Keratinocyte (primary cell): Measurements from ENCODE around the gene CDH22. TPM values are rescaled to one million over a fixed set of nuclear protein-coding genes. Genes with fewer than 3 reads are reported as not detected.

Experiments
- DNase-seq: peaks from one replicate; pipeline ENCODE4 v3.0.0-alpha.2; 2011; ENCODE audit warnings: low read depth, missing footprints, low spot score
- FAIRE-seq: peaks from 2 replicates; lab custom pipeline; 2011; peaks lifted over from hg19 to GRCh38; lab: Jason Lieb, UNC
- H2AFZ ChIP-seq: 2 replicates; pipeline ENCODE4 v1.6.0; 2012; ENCODE audit warnings: low read length, control low read depth, inconsistent platforms; ENCODE audit not compliant: control insufficient read depth
- H3K27ac ChIP-seq: 2 replicates; pipeline ENCODE4 v1.5.1; 2011; ENCODE audit warnings: low read length; ENCODE audit not compliant: control insufficient read depth, insufficient read depth
- H3K27me3 ChIP-seq: 3 replicates; pipeline ENCODE4 v1.6.0; 2011; ENCODE audit warnings: low read length; ENCODE audit not compliant: control insufficient read depth, insufficient read depth; ENCODE audit errors: extremely low read depth
- H3K36me3 ChIP-seq, 2 experiments: 2 replicates in 1 of 2; 3 replicates in 1 of 2; pipeline ENCODE4 v1.5.1; 2011; ENCODE audit warnings: low read length in 2 of 2, mild to moderate bottlenecking in 1 of 2; ENCODE audit not compliant: control insufficient read depth in 2 of 2, insufficient read depth in 2 of 2; ENCODE audit errors: extremely low read depth in 1 of 2
- H3K4me1 ChIP-seq: 3 replicates; pipeline ENCODE4 v1.5.1; 2011; ENCODE audit warnings: low read length; ENCODE audit not compliant: control insufficient read depth, insufficient read depth; ENCODE audit errors: extremely low read depth
- H3K4me2 ChIP-seq: 3 replicates; pipeline ENCODE4 v1.6.0; 2011; ENCODE audit warnings: low read depth, low read length; ENCODE audit not compliant: control insufficient read depth, insufficient read depth; ENCODE audit errors: extremely low read depth
- H3K4me3 ChIP-seq, 3 experiments: fragments of 200-600 bp in 1 of 3; sonication (generic) in 1 of 3; 2 replicates in 2 of 3; 3 replicates in 1 of 3; pipeline ENCODE4 v1.5.1; 2011 to 2016; ENCODE audit warnings: low read length in 3 of 3, mild to moderate bottlenecking in 3 of 3, control low read depth in 2 of 3, inconsistent platforms in 1 of 3, low read depth in 1 of 3, mixed read lengths in 1 of 3, mixed run types in 1 of 3, moderate library complexity in 1 of 3; ENCODE audit not compliant: control insufficient read depth in 2 of 3, insufficient read depth in 2 of 3; ENCODE audit errors: extremely low read depth in 1 of 3
- H3K79me2 ChIP-seq: 2 replicates; pipeline ENCODE4 v1.6.0; 2012; ENCODE audit warnings: low read length; ENCODE audit not compliant: control insufficient read depth, insufficient read depth
- H3K9ac ChIP-seq: 3 replicates; pipeline ENCODE4 v1.6.0; 2011; ENCODE audit warnings: low read length; ENCODE audit not compliant: control insufficient read depth, insufficient read depth; ENCODE audit errors: extremely low read depth
- H3K9me1 ChIP-seq: 3 replicates; pipeline ENCODE4 v1.6.0; 2011; ENCODE audit warnings: low read length; ENCODE audit not compliant: control insufficient read depth, insufficient read depth; ENCODE audit errors: extremely low read depth
- H3K9me3 ChIP-seq: 2 replicates; pipeline ENCODE4 v1.5.1; 2012; ENCODE audit warnings: low read depth, low read length; ENCODE audit not compliant: control insufficient read depth
- H4K20me1 ChIP-seq: 3 replicates; pipeline ENCODE4 v1.6.0; 2011; ENCODE audit warnings: low read length; ENCODE audit not compliant: control insufficient read depth, insufficient read depth; ENCODE audit errors: extremely low read depth
- CTCF ChIP-seq, 3 experiments: IDR thresholded peaks in 1 of 3; conservative IDR thresholded peaks in 1 of 3; optimal IDR thresholded peaks in 1 of 3; 2 replicates in 2 of 3; 3 replicates in 1 of 3; pipeline versions ENCODE3 to v1.5.1; 2011; ENCODE audit warnings: low read length in 3 of 3, mild to moderate bottlenecking in 3 of 3, moderate library complexity in 2 of 3, control low read depth in 1 of 3, inconsistent platforms in 1 of 3; ENCODE audit not compliant: insufficient read depth in 2 of 3; ENCODE audit errors: extremely low read depth in 1 of 3
- EZH2 ChIP-seq: IDR thresholded peaks from one replicate; pipeline ENCODE4 v1.6.1; 2012; ENCODE audit warnings: inconsistent platforms, mild to moderate bottlenecking, low read length, moderate library complexity
- dilution Hi-C: fragments of 300-500 bp; cut with MboI; formaldehyde crosslinking; loops from one replicate; pipeline ENCODE4 v1.7.0; 2020; ENCODE audit warnings: low sequenced_read_pairs; ENCODE audit not compliant: extremely low pct_ligation_motif_present
- polyA plus RNA-seq, 5 experiments: library from polyadenylated mRNA; depleted of rRNA in 3 of 5; stranded (reverse) in 3 of 5; stranded (forward) in 1 of 5; unstranded in 1 of 5; fragments of >200 nt; gene quantifications; 1 replicate in 1 of 5; 2 replicates in 3 of 5; 3 replicates in 1 of 5; pipeline versions ENCODE4 v1.2.1 to v1.2.3, GENCODE V29; 2011 to 2012; ENCODE audit warnings: missing spikeins in 2 of 5, low read depth in 1 of 5, low replicate concordance in 1 of 5

The CDH22 gene
- polyA plus RNA-seq, 1 donor (not counting 4 experiments of a cell fraction or from before 2014, with no cell fraction given), result not detected

- FAIRE-seq (peak; percentile 90), DNase-seq (peak; percentile 87)
- no peaks in the 10 kb centered on the region for H3K79me2 ChIP-seq
- dilution Hi-C loops, result no loop called here
- no peak overlapping the region for H3K9ac ChIP-seq
- no peak overlapping the region for H3K27ac ChIP-seq
- no peaks in the 10 kb centered on the region for H3K36me3 ChIP-seq
- H3K4me2 ChIP-seq, result peak overlapping the region; percentile 41
- peaks cover 4% of the 10 kb centered on the region for H3K27me3 ChIP-seq
- H3K4me1 ChIP-seq, result peaks cover 9% of the 10 kb centered on the region
- no peaks in the 10 kb centered on the region for H3K9me1 ChIP-seq
- no peaks in the 10 kb centered on the region for H4K20me1 ChIP-seq
- no peaks in the 10 kb centered on the region for H3K9me3 ChIP-seq
- no peak overlapping the region for H2AFZ ChIP-seq
- no peak overlapping the region for H3K4me3 ChIP-seq
- TF ChIP-seq CTCF (optimal IDR thresholded peaks at IDR 0.05 in 1 of 3, IDR thresholded peaks at IDR 0.05 in 1 of 3, conservative IDR thresholded peaks at IDR 0.05 in 1 of 3; ENCODE audit: extremely low read depth in 1 of 3, insufficient read depth in 2 of 3, low read length in 3 of 3) (no peak), EZH2 (no peak)
These were observed 52.7 kb downstream of the CDH22 start for GRCh38 chr20:46255440-46256104.

GRCh38 chr20:46253391-46253790 lies 54.9 kb downstream of the CDH22 start:
- no peak for DNase-seq
- TF ChIP-seq EZH2, result no peak
- peak; percentile 15 to 59 (median 55) for TF ChIP-seq CTCF (optimal IDR thresholded peaks at IDR 0.05 in 1 of 3, IDR thresholded peaks at IDR 0.05 in 1 of 3, conservative IDR thresholded peaks at IDR 0.05 in 1 of 3; ENCODE audit: extremely low read depth in 1 of 3, insufficient read depth in 2 of 3, low read length in 3 of 3)
- Histone ChIP-seq H3K4me2 (no peak overlapping the region), H3K4me3 (no peak overlapping the region), H3K4me1 (peaks cover 9% of the 10 kb centered on the region), H4K20me1 (no peaks in the 10 kb centered on the region), H3K36me3 (no peaks in the 10 kb centered on the region), H3K9me3 (no peaks in the 10 kb centered on the region), H3K9ac (no peak overlapping the region), H3K27me3 (no peaks in the 10 kb centered on the region), H3K79me2 (no peaks in the 10 kb centered on the region), H3K27ac (no peak overlapping the region), H3K9me1 (no peaks in the 10 kb centered on the region), H2AFZ (no peak overlapping the region)
- FAIRE-seq, result no peak
- dilution Hi-C loops, result no loop called here
